GM13977 (cell line): Measurements from ENCODE around the gene PRKCB.
"Not testable (repeated sequence)": the region's sequence is repeated elsewhere in the genome, so short reads cannot be mapped to it uniquely, and the experiment has no call there.

Experiments
- DNase-seq: peaks from one replicate; pipeline ENCODE4 v3.0.0; 2012; ENCODE audit warnings: low spot score
- CTCF ChIP-seq: IDR thresholded peaks from 2 replicates; pipeline ENCODE4 v1.5.1; 2012; ENCODE audit warnings: mild to moderate bottlenecking, control low read depth; ENCODE audit not compliant: insufficient read depth; ENCODE audit errors: extremely low read depth, missing control alignments
- in situ Hi-C: fragments of 300-500 bp; cut with MboI; formaldehyde crosslinking; loops from one replicate; pipeline ENCODE4 v1.12.0; 2022; ENCODE audit warnings: low sequenced_read_pairs, low pct_unique_long_range_greater_than_20kb, mixed read lengths, inconsistent platforms; ENCODE audit not compliant: unreplicated experiment

The PRKCB gene

GRCh38 chr16:24149102-24149501 lies 313.3 kb downstream of the PRKCB start:
- no peak for DNase-seq
- in situ Hi-C loops = no loop called here
- no peak for TF ChIP-seq CTCF

DNA sequence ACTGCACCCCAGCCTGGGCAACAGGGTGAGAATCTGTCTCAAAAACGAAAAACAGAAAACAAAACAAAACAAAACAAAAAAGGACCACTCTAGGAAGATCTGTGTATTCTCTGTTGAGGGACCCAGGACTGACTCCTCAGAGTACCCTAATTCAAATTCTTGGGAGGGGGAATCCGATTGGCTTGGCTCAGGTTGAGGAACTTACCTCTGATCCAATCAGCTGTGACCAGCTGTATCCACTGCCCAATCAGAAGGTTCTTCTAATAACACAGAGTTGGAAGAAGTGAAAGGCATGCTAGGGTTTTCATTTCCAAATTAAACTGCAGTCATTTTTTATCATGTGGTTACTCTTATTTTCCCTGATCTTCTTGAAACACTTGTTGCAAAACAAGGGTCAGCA lies 314.5 kb downstream of the PRKCB start:
- in situ Hi-C loops = no loop called here
- no peak for DNase-seq
- TF ChIP-seq CTCF = no peak

- DNase-seq = no peak
- TF ChIP-seq CTCF = no peak
- in situ Hi-C loops = no loop called here
Measured at GRCh38 chr16:24151482-24151939, 315.7 kb downstream of the PRKCB start.

DNA sequence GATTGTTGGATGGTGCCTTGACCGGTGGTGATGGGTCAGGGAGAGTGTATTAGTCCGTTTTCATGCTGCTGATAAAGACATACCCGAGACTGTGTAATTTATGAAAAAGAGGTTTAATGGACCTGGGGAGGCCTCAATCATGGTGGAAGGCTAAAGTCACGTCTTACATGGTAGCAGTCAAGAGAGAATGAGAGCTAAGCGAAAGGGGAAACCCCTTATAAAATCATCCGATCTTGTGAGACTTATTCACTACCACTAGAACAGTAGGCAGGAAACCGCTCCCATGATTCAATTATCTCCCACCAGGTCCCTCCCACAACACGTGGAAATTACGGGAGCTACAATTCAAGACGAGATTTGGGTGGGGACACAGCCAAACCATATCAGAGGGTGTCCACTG lies 316.3 kb downstream of the PRKCB start:
- not testable (repeated sequence) for DNase-seq

GRCh38 chr16:24152826-24153225 lies 317.0 kb downstream of the PRKCB start:
- DNase-seq = no peak
- in situ Hi-C loops = no loop called here
- no peak for TF ChIP-seq CTCF

More for the DNA sequence above, 316.3 kb downstream of the PRKCB start:
- in situ Hi-C loops = not testable (repeated sequence)

- DNase-seq = no peak
- in situ Hi-C loops = no loop called here
- no peak for TF ChIP-seq CTCF
Measured at GRCh38 chr16:24156777-24157176, 321.0 kb downstream of the PRKCB start.

DNA sequence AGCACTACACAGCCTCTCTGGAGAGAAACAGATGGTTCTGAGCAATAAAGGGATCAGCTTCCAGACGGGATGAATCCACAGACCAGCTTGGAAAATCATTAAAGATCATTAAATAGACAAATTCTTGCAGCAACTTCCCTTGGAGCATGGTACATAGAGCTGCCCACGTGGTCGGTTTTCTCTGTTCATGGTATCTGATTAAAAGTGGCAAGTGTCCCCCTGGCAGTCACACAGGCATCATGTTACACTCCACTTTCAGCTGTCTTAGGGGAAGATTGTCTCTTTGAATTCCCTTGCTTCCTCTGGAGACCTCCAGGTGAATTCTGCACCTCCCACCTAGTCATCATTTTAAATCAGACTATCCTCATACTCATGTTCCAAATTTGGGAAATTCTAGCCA lies 328.2 kb downstream of the PRKCB start:
- in situ Hi-C loops = no loop called here
- no peak for DNase-seq
- TF ChIP-seq CTCF = no peak
